Ectodermal cell (in vitro differentiated cells): Measurements from ENCODE around the gene ARHGEF11.

ENCODE experiments used
- H3K27ac ChIP-seq: 2 replicates; pipeline ENCODE4 v1.7.0; 2013; ENCODE audit warnings: mild to moderate bottlenecking, low read depth, low read length; ENCODE audit not compliant: insufficient read depth, poor library complexity, severe bottlenecking
- H3K27me3 ChIP-seq: 2 replicates; pipeline ENCODE4 v1.7.0; 2013; ENCODE audit warnings: mild to moderate bottlenecking, low read length; ENCODE audit not compliant: insufficient read depth, control insufficient read depth, poor library complexity, severe bottlenecking
- H3K36me3 ChIP-seq: one replicate; pipeline ENCODE4 v1.7.0; 2013; ENCODE audit warnings: low read length; ENCODE audit not compliant: control insufficient read depth, insufficient read depth
- H3K4me1 ChIP-seq: one replicate; pipeline ENCODE4 v1.7.0; 2013; ENCODE audit warnings: low read length; ENCODE audit not compliant: control insufficient read depth, insufficient read depth
- H3K4me3 ChIP-seq: 2 replicates; pipeline ENCODE4 v1.7.0; 2013; ENCODE audit warnings: low read depth, low read length, control low read depth; ENCODE audit not compliant: insufficient read depth
- H3K9me3 ChIP-seq: 2 replicates; pipeline ENCODE4 v1.7.0; 2013; ENCODE audit warnings: mild to moderate bottlenecking, low read length, moderate library complexity; ENCODE audit not compliant: control insufficient read depth
- WGBS, 2 experiments: methylation state at CpG; one replicate each; pipeline ENCODE4 v1.1.7; 2013; ENCODE audit warnings: missing lambda C conversion rate in 2 of 2; 5-methylcytosine and 5-hydroxymethylcytosine counted together

The ARHGEF11 gene

DNA sequence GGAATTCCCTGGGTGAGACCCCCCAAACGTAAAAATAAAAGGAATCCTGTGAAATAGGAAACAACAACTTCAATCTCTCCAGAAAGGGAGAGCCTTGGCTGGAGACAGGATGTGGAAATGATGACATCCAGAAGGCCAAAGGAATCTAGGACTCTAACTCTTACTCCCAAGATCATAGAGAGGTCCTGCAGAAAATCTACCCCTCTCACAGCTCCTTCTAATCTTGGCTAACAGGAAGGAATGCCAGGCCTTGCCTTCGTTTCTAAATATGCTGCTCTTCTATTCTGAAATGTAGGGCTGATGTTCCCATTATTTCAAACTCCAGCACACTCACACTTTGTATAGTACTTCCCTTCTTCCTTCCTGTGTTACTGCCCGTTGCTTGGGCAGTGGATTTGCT is 40.7 kb downstream of the ARHGEF11 start:
- 79 to 83% methylated on average over 2 to 3 of the region's 3 CpGs for WGBS, 2 experiments
- H3K27ac ChIP-seq: no peak overlapping the region
- H3K4me3 ChIP-seq: no peak overlapping the region
- H3K27me3 ChIP-seq: no peaks in the 10 kb centered on the region
- peaks cover 17% of the 10 kb centered on the region for H3K4me1 ChIP-seq
- no peaks in the 10 kb centered on the region for H3K36me3 ChIP-seq
- H3K9me3 ChIP-seq: no peaks in the 10 kb centered on the region

DNA sequence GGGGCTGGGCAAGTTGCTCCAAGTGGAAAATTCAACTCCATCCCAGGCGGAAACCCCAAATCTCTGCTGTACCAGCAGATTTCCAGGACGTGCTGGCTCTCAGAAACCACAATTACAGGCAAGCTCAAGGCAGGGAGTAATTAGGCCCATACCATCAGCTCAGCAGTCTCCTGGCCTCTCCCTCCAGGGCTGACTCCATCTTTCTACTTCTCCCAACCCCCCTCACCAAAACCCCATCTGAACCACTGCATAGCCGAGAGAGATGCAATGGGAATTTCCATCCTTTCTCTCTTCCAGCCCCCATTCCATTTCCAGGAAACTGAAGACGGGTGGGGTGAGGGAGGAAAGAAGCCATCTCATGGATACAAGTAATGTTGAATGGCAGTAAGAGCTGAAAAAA is 41.2 kb downstream of the ARHGEF11 start:
- H3K36me3 ChIP-seq: no peaks in the 10 kb centered on the region
- peaks cover 17% of the 10 kb centered on the region for H3K4me1 ChIP-seq
- no peaks in the 10 kb centered on the region for H3K9me3 ChIP-seq
- 75 to 85% methylated on average over 3 of the region's 4 CpGs for WGBS, 2 experiments
- H3K4me3 ChIP-seq: no peak overlapping the region
- H3K27me3 ChIP-seq: no peaks in the 10 kb centered on the region
- H3K27ac ChIP-seq: no peak overlapping the region

DNA sequence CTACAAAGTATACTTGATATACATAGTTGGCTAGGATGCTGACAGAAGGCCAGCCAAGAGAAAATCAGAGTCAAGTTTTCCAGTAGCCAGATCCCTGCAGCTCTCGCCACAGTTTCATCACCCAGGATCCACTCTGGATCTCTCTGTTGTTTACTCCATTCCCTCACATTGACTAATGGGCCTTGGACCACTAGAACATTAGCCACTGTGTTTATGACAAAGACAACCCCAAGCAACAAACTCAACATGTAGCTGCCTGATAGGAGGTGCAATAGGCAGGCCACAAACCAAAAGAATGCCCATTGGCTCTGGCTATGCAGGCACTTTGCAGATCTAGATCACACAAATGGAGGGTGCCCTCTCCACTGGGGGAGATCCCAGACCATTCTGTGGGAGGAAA is 44.2 kb downstream of the ARHGEF11 start:
- peaks cover 17% of the 10 kb centered on the region for H3K4me1 ChIP-seq
- H3K27ac ChIP-seq: no peak overlapping the region
- H3K36me3 ChIP-seq: no peaks in the 10 kb centered on the region
- H3K4me3 ChIP-seq: no peak overlapping the region
- no peaks in the 10 kb centered on the region for H3K9me3 ChIP-seq
- H3K27me3 ChIP-seq: no peaks in the 10 kb centered on the region
- WGBS, 2 experiments: 90 to 97% methylated on average over 1 of the region's 1 CpG

DNA sequence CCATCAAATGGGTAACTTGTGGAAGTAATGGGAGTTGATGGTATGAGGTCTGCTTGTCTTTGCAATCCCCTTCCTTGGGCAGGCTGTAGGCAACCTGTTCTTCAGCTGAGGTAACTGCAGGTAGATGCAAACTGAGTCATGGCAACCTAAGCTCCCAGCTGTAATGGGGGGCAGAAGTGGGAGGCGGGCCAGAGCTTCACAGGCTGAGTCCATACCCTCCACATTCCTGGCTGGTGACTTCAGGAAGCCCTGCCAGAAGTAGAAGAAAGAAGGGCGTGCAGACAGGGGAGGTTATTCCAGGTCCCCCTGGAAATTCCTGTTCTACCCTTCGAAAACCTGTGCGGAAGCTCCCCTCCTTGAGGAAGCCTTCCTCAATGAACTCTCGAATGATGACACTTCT is 44.9 kb downstream of the ARHGEF11 start:
- no peaks in the 10 kb centered on the region for H3K27me3 ChIP-seq
- peaks cover 17% of the 10 kb centered on the region for H3K4me1 ChIP-seq
- no peak overlapping the region for H3K4me3 ChIP-seq
- no peaks in the 10 kb centered on the region for H3K36me3 ChIP-seq
- 90 to 92% methylated on average over 5 of the region's 5 CpGs for WGBS, 2 experiments
- no peak overlapping the region for H3K27ac ChIP-seq
- no peaks in the 10 kb centered on the region for H3K9me3 ChIP-seq

DNA sequence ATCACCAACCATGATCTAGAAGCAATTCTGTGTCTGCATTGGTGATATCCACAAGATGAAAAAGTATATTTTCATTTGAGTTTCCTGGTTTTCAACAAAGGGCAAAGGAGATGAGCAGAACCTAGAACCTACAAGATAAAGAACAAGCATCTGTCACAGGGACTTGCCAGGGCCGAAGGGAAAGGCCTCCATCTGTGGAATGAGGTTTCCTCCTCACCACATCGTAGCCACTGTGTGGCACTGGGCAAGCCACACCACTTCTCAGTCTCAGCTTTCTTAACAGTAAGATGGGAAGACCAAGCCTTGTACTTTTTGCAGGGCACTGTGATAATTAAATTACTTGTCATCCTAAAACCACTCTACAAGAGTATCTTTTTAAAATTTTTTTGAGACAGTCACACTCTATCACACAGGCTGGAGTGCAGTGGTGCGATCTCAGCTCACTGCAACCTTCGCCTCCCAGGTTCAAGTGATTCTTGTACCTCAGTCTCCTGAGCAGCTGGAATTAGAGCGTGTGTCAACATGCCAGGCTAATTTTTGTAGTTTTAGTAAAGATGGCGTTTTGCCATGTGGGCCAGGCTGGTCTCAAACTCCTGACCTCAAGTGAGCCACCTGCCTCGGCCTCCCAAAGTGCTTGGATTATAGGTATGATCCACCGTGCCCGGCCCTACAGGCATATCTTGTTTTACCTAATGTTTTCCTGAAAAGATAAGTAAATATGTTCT is 45.8 kb downstream of the ARHGEF11 start:
- H3K36me3 ChIP-seq: no peaks in the 10 kb centered on the region
- no peaks in the 10 kb centered on the region for H3K27me3 ChIP-seq
- H3K27ac ChIP-seq: no peak overlapping the region
- H3K4me3 ChIP-seq: no peak overlapping the region
- peaks cover 13% of the 10 kb centered on the region for H3K4me1 ChIP-seq
- no peaks in the 10 kb centered on the region for H3K9me3 ChIP-seq
- 87 to 90% methylated on average over 8 of the region's 9 CpGs for WGBS, 2 experiments

DNA sequence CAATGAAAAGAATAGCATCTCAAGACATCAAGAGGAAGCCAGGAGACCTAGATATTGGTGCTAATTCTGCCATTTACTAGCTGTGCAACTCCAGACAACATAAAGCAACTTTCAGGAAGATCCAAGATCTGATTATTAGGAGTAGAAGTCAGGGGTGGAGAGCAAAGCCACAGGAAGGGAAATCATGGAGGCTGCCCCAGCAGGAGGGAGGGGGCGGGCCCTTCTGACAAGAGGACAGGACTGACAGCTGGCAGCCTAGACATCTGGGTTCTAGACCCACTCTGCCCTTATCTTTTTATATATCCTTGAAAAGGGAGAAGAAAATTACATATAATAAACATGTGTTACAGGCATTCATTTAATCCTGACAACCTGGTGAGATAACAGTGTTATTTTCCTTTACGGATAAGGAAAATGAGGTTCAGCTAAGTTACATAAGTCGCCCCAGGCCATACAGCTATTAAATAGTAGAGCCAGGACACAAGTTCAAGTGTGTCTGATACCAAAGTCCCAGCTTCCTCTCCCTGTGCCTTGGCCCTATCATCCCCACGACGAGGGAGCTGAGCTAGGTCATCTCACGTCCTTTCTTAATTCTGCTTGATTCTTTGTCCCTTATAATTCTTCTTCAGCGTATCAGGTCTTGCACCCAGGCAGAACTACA is 46.6 kb downstream of the ARHGEF11 start:
- Histone ChIP-seq H3K4me3 (no peak overlapping the region), H3K4me1 (peaks cover 5% of the 10 kb centered on the region), H3K9me3 (no peaks in the 10 kb centered on the region), H3K36me3 (no peaks in the 10 kb centered on the region), H3K27ac (no peak overlapping the region), H3K27me3 (no peaks in the 10 kb centered on the region)
- 91% methylated on average over 6 to 7 of the region's 7 CpGs for WGBS, 2 experiments

DNA sequence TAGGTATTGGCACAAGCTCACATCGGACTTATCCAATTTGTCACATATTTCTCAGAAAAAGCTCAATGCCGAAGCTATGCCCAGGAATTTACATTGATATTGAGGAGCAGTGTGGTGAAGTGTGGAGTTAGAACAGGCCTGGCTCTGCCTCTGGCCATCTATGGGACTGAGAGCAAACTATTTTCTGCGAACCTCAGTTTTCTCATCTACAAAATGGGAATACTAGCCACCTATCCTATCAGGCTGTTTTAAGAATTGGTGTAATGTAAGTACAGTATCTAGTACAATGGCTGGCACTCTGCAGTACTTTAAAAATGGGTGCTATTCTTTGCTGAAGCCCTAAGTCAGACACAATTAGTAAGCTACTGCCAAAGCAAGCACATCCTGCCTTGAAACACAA is 47.2 kb downstream of the ARHGEF11 start:
- WGBS, 2 experiments: 94 to 100% methylated on average over 2 to 3 of the region's 3 CpGs
- H3K9me3 ChIP-seq: no peaks in the 10 kb centered on the region
- H3K27ac ChIP-seq: no peak overlapping the region
- H3K27me3 ChIP-seq: no peaks in the 10 kb centered on the region
- H3K4me1 ChIP-seq: peaks cover under 1% of the 10 kb centered on the region
- no peak overlapping the region for H3K4me3 ChIP-seq
- H3K36me3 ChIP-seq: no peaks in the 10 kb centered on the region

DNA sequence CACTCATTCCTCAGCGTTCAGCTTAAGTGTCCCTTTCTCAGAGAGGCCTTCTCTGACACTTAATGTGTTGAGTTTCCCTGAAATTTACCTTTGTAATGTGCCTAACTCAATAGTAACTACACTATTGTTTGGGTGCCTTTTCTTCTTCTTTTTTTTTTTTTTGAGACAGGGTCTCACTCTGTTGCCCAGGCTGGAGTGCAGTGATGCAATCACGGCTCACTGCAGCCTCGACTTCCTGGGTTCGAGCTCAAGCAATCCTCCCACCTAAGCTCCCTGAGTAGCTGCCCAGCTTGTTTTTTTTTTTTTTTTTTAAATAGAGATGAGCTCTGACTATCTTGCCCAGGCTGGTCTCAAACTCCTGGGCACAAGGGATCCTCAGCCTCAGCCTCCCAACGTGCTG is 50.1 kb downstream of the ARHGEF11 start:
- H3K9me3 ChIP-seq: no peaks in the 10 kb centered on the region
- peaks cover 4% of the 10 kb centered on the region for H3K36me3 ChIP-seq
- no peak overlapping the region for H3K4me3 ChIP-seq
- H3K27ac ChIP-seq: no peak overlapping the region
- WGBS, 2 experiments: 85 to 95% methylated on average over 5 of the region's 5 CpGs
- H3K27me3 ChIP-seq: no peaks in the 10 kb centered on the region
- peaks cover 6% of the 10 kb centered on the region for H3K4me1 ChIP-seq

DNA sequence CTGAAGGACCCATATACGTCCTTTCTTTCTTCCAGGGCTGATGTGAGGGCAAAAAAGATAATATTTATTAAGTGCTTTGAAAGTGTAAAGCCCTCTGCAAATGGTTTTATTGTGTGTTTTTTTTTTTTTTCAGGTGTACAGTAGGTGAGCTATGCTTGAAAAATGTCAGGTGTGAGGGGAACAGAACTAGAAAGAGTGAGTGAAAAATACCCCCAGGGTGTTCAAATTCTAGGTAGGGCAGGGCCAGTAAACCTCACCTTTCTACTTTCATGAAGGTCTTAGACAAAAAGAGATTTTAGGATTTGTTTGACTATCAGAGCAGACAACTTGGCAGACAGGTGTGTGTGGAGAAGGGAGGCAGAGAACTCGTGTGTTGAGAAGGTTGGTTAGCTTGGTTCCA is 51.3 kb downstream of the ARHGEF11 start:
- Histone ChIP-seq H3K36me3 (peaks cover 4% of the 10 kb centered on the region), H3K4me1 (peaks cover 6% of the 10 kb centered on the region), H3K27me3 (no peaks in the 10 kb centered on the region), H3K9me3 (no peaks in the 10 kb centered on the region), H3K27ac (no peak overlapping the region), H3K4me3 (no peak overlapping the region)
- WGBS, 2 experiments: 88 to 92% methylated on average over 2 of the region's 2 CpGs

DNA sequence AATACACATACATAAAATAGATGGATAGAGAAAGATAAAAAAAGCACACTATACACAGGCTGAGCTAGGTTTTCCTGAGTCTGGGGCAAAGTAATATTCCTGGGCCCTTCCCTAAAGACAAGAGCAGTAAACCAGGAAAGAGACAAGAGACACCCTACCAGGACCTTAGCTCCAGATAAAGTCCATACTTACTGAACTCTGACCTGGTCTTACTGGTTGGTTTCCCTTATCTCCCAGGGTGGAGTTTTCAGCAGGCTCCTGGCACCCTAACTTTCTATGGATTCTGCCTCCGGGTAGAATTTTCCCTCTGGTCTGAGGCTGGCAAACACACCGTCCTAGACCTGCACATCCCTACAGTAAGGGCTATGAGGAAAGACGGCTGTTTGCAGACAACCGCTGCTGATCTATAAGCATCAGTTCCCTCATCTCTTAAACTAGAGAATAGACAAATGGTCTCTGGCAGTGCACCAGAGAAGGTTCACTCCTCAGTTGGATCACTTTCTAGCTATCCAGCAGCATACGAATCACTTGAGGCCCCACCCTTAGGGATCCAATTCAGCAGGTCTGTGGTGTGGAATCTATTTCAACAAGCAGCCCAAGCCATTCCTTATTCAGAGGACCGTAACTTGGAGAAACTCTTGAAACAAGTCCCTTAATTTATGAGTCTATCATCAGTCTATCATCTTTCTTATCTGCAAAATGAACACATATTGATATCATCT is 52.0 kb downstream of the ARHGEF11 start:
- WGBS, 2 experiments: 91 to 95% methylated on average over 6 of the region's 6 CpGs
- peaks cover 4% of the 10 kb centered on the region for H3K36me3 ChIP-seq
- H3K27me3 ChIP-seq: no peaks in the 10 kb centered on the region
- H3K4me3 ChIP-seq: no peak overlapping the region
- H3K4me1 ChIP-seq: peaks cover 6% of the 10 kb centered on the region
- H3K9me3 ChIP-seq: no peaks in the 10 kb centered on the region
- H3K27ac ChIP-seq: no peak overlapping the region
